ENCODE measurements around the gene PRDX5.

GRCh38 chr11:64284048-64284961 is 33.6 kb upstream of the PRDX5 start, which contains the start of gene BAD:
- TF ChIP-seq POLR2AphosphoS5 (IDR thresholded peaks at IDR 0.05; ENCODE audit: low read depth, low read length) (peak; percentile 76), RAD21 (IDR thresholded peaks at IDR 0.05; ENCODE audit: low read depth) (no peak), MAX (IDR thresholded peaks at IDR 0.05) (0 out of 2 replicates have a peak, but pooled peaks have one; percentile 7), JUND (IDR thresholded peaks at IDR 0.05) (no peak), CEBPB (IDR thresholded peaks at IDR 0.05; ENCODE audit: low read depth) (no peak), YY1 (IDR thresholded peaks at IDR 0.05; ENCODE audit: extremely low read depth, insufficient replicate concordance, low read depth, low read length) (no peak), POLR2A (IDR thresholded peaks at IDR 0.05; ENCODE audit: borderline replicate concordance, extremely low read depth, insufficient read depth, insufficient read length) (peak; percentile 23), EZH2phosphoT487 (IDR thresholded peaks at IDR 0.05; ENCODE audit: borderline replicate concordance) (no peak), ZNF274 (IDR thresholded peaks at IDR 0.05; ENCODE audit: low read depth, low read length) (no peak)
- TF ChIP-seq, protein P1, sequence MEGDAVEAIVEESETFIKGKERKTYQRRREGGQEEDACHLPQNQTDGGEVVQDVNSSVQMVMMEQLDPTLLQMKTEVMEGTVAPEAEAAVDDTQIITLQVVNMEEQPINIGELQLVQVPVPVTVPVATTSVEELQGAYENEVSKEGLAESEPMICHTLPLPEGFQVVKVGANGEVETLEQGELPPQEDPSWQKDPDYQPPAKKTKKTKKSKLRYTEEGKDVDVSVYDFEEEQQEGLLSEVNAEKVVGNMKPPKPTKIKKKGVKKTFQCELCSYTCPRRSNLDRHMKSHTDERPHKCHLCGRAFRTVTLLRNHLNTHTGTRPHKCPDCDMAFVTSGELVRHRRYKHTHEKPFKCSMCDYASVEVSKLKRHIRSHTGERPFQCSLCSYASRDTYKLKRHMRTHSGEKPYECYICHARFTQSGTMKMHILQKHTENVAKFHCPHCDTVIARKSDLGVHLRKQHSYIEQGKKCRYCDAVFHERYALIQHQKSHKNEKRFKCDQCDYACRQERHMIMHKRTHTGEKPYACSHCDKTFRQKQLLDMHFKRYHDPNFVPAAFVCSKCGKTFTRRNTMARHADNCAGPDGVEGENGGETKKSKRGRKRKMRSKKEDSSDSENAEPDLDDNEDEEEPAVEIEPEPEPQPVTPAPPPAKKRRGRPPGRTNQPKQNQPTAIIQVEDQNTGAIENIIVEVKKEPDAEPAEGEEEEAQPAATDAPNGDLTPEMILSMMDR (IDR thresholded peaks at IDR 0.05 in 2 of 3, conservative IDR thresholded peaks at IDR 0.05 in 1 of 3; ENCODE audit: borderline replicate concordance in 1 of 3, insufficient read depth in 1 of 3, low read depth in 2 of 3, low read length in 2 of 3) = no peak

Data from HCT116 (cell line).